Measurements from ENCODE around the gene PYGM.

The PYGM gene

DNA sequence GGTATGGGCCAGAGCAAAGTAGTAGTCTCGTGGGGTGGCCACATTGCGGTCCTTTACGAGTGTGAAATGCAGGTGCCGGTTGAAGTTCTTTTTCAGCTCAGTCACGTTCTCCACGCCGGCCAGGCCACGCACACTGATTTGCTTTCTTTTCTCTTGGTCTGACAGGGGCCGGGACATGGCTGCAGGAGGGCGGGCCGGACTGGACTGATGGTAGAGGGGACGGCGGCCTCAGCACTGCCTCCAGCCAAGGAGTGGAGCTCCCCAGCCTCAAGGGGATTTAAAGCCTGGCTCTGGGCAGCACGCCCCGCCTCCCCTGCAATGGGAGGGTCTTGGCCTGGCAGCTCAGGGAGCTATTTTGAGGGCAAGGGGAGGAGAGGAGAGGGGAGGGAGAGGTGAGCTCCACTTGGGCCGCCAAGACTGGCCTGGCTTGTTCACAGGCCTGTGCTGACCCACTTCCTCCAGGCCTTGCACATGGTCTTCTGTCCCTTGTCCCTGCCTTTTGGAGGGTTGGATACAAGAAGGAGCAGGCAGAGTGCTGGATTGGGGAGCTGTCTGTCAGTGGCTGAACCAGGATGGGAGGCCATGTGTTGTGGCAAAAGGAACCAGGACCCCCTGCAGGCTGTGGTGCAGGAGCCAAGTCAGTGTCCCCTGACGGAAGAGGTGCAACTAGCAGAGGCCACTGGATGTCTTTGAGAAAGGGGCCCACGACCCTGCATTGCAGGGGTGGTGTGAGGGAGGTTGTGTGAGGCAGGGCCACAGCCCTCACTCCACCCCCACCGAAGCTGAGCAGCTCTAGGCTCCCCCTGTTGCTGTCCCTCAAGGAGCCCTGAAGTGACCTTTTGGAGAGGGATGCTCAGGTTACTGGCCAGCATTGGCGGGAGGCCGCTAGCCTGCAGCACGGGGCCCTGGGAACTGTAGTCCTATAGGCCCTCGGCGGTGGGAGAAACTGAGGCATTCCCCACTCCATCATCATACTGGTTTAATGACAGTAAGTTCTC lies at the start of gene PYGM:
Gene PYGM, minus strand, starts transcription at position 253 of the 998 bp plus-strand sequence. Its CDS starts 76 bp downstream, at position 177.
- peak; percentile 90 for DNase-seq (ENCODE audit: low read depth, low spot score)

DNA sequence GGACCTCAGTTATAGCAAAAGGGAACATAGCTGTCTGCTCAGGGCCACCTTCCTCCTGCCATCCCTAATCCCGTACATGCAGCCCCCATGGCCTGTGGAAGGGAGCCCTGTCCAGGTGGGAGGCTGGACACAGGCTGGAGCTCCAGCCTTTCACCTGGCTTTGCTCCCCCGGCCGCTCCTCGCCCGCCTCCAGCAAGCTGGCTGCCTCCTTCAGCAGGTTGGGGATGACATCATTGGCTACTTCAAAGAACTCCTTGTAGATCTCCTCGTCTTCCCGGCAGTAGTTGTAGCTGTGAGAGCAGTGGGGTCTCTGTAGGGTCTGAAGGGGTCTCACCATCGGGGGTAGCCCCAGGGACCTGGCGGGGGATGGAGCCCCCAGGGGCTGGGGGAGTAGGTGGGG lies 45.7 kb upstream of the PYGM start:
- no peak for DNase-seq (ENCODE audit: low read depth, low spot score)

DNA sequence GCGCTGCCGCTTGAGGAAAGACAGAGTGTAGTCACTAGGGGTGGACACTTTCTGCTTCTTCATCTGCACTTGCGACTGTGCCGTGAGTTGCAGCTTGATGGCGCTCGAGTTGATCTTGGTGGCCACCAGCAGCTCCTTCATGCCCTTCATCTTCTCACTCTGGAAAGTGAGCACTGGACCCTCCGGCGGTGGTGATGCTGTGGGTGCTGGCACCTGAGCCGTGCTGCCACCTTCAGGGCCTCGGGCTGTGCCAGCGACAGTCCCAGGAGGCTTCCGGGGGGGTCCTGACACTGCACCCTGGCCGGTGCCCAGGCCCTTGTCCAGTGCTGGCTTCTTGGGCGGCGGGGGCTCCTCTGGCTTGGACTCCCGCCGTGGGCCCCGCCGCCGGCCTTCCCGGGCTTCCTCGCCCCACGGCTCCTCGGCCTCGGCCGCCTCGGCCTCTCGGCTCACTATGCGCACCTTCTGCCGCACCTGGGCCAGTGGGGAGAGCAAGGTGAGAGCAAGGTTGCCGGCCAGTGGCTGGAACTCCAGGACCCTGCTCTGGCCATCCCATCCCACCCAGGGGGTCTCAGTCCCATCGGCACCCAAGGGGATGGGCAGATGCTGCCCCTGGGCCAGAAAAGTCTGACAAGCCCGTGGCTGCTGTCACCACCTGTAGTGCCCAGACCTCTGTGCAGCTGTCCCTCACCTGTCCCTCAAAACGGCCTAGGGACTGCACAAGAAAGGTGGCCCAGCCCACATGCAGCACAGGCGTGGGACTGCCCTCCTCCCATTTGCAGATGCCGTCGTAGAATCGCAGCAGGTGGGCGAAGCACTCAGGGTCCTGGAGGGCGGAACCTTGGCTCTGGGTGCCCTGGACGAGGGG lies 44.8 kb upstream of the PYGM start:
- DNase-seq (ENCODE audit: low read depth, low spot score), result peak; percentile 37

DNA sequence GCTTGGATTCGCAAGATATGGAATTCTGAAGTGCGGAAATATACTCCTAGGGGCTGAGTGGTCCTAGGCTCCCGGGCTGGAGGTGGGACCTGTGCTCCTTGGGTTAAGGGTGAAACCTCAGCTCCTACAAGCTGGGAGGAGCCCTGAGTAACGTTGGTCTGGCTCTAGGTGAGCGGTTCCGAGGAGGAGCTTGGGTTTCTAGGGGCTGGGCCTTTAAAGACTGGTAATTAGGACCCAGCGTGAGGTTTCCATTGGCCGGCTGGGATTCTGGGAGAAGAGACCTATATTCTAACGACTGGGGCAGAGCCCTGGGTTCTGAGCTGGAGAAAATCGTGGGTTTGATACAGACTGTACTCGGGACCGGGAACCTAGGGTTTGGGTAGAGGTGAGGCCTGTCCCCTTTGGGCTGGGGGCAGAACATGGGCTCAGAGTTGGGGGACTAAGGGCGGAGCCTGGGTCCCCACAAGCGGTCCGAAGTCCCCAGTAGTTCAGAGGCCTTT lies 44.1 kb upstream of the PYGM start:
- DNase-seq (ENCODE audit: low read depth, low spot score), result no peak

DNA sequence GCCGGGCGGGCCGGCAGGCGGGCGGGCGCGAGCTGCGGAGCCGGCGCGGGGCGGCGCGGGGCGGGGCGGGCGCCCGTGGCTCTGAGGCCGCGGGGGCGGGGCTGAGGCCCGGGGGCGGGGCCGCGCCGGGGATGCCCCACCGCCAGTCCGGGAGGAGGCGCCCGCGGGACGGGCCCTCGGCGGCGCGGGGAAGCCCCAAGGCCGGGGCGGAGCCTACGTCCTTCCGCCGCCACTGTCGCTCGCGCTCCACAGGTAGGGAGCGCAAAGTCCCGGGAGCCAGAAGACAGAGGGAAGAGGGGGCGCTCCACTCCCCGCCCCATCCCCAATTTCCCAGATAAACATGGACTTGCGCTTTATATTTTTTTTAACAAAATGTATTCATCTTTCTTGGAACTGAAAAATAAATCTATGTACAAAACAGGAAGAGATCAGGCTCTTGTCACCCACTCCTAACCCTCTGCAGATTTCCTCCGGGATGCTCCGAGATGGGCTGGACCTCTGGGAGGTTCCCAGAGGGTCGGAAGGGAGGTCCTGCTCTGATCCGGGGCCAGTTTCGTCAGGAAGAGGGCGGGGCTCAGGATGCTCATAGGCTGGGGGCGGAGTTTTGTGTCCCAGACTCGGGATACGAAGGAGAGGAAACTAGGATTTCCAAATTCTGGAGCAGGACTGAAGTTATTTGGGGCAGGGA lies 43.5 kb upstream of the PYGM start, which contains the start of gene MAP4K2:
Gene MAP4K2, minus strand, starts transcription at position 57 of the 688 bp plus-strand sequence. CDS start 65 bp downstream, outside the sequence.
- peak; percentile 92 for DNase-seq (ENCODE audit: low read depth, low spot score)

DNA sequence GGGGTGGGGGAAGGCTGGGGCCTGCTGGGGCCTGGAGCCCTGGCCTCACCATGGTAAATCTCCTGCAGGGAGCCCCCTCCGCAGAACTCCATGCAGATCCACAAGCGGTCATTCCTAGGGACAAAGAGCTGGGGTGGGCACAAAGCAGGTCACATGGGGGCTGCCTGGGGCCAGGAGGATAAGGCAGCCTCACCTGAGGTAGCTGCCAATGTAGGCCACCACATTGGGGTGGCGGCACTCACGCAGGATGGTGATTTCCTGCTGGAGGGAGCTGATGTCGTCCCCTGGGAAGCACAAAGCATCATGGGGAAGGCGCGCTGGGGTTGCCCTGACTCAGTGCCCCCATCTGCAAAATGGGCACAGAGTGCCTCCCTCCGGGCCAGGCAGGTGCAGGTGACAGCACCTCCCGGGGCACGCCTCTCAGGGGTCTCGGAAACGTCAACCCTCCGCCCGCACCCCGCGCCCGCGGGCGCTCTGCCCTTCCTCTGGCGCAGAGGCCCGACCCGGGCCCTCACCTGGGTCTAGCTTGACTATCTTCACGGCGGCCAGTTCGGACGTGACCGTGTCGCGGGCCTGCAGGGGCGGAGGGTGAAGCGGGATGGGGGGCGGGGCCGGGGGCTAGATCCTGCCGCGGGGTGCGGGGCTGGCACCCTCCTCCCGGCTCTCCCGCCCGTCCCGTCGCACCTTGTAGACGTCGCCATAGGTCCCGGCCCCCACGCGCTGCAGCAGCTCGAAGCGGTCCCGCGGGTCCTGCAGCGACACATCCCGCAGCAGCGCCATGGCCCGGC lies 42.8 kb upstream of the PYGM start:
- DNase-seq (ENCODE audit: low read depth, low spot score), result peak; percentile 28

DNA sequence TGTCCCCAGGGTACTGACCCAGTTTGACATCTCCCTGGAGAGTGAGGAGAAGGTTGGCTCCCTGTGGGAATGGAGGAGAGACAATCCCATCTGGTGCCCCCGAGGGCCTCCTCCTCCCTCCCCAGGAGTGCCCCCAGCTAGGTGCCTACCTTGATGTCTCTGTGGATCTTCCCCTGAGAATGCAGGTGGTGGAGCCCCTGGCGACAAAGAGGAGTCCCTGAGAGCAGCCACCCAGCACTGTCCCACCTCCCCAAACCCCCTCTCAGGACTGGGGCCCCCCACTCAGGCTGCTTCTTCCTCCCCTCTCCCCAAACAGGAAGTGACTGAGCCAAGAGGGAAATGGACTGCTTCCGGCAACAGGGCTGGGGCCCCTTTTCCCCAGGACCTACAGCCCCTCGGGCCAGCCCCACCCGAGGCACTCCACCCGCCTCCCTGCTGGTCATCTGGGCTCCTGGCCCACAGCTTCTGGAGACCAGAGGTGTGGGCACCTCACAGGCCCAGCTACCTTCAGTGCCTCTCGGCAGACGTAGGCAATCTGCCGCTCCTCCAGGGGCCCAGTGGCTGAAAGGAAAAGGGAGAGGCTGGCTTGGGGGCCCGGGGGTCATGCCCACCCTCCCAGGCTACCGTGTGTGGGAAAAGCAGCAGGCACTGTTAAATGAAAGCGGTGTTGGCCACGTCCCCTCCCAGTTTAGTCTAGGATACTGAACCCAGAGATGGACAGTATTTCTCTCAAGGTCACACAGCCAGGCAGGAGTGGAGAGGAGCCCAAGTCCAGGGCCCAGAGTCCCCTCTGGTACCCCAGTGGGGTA lies 42.0 kb upstream of the PYGM start:
- DNase-seq (ENCODE audit: low read depth, low spot score), result no peak

DNA sequence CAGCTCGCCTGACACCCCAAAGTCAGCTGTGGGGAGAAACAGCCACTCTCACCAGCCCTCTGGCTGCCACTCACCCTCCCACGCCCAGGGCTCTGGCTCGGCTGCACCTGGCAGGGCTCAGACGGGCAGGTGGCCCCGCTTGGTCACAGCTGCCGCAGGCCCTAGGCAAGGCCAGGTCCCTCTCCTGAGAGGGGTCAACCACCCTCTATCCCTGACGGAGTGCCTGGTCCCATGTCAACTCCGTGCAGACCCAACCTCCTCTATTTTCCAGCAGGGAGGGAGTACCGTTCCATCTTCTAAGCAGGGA lies 41.3 kb upstream of the PYGM start:
- DNase-seq (ENCODE audit: low read depth, low spot score), result no peak

DNA sequence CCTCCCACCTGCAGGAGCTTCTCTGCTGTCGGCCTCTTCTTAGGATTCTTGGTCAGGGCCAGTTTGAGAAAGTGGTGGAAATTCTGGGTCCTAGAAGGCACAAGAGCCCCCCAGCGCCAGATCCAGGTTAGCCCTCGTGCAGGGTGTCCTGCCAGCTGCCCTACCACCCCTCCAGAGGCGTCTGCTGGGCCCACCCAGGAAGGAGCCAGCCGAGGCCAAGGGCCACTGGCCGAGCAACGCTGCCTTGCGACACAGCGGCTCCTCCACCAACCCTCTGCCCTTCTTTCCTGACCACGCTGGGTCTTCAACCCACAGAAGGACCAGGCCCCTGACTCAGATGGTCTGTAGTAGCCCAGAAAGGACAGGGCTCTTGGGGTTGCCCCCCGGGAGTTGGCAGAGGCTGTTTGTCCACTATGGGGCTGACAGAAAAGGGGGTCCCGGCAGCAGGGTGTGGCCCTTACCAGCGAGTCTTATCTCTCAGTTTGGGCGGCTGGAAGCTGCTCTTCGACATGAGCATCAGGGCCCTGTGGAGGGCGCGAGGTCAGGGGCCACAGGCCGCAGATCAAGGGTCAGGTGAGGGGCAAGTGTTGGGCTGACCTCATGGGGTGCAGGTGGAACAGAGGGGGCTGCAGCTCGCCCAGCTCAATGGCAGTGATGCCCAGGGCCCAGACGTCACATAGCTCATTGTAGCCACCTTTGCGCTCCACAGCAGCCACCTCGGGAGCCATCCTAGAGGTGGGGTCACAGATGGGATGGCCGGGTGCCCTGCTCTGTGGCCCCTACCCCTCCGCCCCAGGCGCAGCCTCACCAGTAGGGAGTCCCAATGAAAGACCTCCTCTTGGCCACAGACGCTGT lies 40.8 kb upstream of the PYGM start:
- DNase-seq (ENCODE audit: low read depth, low spot score), result no peak

DNA sequence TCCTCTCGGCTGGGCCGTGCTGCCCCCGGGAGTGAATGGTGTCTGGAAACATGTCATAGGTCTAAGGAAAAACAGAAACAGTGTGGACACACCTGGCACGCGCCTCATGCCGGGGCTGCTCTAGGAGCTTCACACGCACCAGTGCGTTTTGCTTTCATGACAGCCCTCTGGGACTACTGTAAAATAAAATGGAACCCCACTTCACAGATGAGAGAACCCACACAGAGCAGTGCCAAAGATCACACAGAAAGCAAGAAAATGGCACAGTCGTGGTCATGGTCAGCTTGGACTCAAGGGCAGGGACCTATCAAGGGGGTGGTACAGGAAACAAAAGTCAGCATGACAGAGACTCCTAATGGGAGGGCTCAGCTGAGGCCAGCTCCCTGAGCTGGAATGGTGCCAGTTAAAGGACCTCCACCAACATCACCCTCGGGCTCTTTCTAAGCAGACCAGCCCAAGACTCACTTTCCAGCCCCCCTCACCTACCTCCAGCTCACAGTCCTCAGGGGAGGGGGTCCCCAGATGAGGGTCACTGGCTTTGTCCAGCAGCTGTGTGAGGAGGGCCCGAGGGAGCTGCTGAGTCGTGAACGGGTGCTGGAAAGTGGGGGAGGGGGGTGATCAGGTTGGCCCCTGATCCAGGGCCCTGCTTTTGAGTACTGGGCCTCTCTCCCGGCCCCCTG lies 40.0 kb upstream of the PYGM start:
- DNase-seq (ENCODE audit: low read depth, low spot score), result no peak

DNA sequence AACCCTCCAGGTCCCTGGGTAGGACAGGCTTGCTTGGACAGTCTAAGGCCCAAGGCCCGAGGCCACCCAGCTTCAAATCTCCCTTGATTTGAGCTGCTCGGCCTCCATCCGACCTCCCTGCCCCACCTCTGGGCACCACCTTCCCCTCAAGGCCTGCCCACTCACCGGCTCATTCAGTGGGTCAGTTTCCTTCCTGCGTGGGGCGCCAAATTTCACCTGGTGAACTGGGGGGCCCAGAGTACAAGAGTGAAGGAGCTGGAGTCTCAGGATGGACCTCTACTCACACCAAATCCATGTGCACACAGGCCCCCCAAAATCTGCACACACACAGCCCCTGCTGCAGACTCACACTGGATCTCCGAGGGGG lies 39.5 kb upstream of the PYGM start:
- no peak for DNase-seq (ENCODE audit: low read depth, low spot score)

DNA sequence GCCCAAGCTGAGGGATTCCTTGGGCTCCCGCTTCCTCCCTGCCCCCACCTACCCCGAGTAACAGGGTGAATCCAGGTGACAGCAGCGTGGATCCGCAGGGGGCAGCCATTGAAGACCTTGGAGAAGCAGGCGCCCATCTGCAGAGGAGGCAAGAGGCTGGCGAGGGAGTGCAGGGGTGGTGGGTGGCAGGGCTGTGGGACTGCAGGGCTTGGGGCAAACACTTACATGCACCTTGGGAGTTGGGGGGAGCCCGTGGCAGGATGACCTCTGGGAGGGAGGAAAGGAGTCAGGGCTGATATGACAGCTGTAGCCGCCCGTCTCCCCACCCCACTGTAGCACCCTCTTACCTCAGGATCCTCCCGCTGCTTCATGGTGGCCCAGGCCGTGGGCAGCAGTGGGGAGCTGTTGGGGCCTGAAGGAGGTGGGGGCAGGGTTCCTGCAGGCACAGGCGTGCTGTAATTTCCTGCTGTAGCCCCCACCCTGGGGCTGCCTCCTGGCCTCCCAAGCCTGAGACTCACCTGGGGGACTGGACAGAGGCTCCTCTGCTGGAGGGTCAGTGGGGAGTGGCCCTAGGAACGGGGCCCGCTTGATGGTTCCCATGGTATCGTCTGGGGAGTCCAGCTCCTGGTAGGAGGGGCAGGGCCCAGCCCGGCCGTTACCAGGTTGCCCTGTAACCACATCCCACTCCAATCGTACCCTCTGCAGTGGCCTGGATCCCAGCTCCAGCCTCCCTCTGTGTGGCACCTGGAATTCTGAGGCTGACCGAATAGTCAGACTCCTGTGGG lies 37.2 kb upstream of the PYGM start:
- DNase-seq (ENCODE audit: low read depth, low spot score), result no peak

DNA sequence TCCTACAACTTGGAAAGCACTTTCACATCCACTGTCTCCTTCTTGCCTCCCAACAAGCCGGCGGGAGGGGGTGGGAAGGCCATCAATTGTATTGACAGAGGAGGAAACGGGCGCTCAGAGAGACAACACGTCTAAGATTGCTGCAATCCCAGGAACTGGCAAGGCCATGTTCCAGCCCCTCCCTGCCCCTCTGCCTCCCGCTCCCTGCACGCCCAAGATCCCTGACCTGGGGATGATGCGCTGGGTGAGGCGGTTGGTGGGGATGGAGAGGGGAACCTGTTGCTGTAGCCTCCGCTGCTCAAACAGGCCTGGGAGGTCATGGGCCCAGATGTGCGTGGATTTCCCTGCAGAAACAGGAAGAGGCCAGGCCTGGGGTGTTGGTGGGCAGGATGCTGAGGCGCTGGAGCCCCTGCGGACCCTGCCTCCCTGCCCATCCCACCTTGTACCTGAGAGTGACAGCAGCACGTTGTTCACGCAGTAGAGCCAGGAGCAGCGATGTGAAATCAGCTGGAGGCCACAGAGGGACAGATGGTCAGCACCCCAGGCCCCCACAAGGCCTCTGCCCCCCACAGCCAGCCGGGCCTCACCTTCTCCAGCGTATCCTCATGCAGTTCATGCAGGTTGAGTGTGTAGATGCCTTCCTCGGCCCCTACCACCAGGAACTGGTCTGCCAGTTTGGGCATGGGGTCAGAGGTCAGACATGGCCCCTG lies 36.4 kb upstream of the PYGM start:
- DNase-seq (ENCODE audit: low read depth, low spot score), result no peak

DNA sequence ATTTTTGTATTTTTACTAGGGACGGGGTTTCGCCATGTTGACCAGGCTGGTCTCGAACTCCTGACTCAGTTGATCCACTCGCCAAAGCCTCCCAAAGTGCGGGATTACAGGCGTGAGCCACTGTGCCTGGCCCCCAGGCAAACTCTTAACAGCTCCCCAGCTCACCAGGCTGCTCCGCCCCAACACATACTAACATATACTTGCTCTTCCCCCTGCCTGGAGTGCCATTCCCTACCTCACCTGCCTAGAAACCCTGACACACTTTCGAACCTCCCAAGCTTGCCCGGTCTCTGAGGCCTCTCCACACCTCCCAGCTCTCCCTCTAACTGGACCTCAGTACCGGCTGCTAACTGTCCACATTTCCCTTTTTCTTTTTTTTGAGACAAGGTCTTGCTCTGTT lies 34.8 kb upstream of the PYGM start:
- DNase-seq (ENCODE audit: low read depth, low spot score), result no peak

DNA sequence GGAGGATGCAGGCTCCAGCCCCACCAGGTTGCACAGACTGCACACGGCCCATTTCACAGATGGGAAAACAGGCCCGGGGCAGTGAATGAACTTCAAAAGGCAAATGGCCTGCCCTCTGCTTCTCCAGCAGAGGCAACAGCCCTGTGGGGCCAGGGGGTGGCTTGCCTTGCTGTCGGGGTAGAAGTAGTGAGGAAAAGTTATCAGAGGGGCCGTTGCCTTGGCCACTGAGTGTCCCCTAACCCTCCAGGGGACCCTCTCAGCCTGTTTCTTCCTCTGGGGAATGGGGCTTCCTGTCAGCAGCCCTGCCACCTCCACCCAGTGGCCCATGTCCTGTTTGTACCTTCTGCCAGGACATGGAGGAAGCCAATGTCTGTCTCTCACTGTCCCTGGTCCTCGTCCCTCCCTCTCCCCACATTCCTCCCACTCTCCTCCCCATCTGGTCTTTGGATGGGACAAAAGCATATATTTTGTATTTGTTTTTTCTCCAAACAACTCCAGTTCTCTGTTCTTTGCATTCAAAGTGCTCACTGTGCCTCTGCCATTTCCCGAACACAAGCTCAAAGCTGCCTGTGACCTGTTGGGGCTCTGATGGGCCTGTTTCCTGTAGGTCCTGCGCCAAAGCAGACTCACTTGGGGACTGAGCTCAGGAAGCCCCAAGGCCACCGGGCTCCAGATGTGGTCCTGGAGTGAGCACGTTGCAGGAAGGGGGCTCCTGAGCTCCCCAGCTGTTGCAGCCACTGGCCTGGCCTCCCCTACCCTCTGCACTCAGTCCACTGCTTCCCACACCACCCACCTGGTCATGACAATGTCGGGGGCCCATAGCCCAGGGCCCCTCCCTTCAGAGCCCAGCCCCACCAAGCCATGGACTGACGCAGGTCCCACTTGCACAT lies 33.7 kb upstream of the PYGM start:
- DNase-seq (ENCODE audit: low read depth, low spot score), result no peak

DNA sequence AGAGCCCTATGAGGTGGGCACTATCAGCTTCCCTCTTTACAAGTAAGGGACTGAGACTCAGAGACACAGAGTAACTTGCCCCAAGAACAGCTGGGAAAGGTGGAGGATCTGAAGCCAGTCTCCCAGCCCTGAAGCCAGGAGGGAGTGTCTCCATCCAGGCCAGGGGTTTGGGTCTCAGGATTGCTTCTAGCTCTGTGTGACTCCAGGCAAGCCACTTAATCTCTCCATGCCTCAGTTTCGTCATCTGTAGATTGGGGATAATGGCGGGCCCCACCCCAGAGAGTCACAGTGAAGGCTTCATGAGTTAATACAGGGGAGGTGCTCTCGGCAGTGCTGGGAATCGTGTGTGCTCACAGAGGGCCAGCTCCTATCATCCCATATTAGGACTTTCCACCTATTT lies 32.7 kb upstream of the PYGM start:
- no peak for DNase-seq (ENCODE audit: low read depth, low spot score)
